DMS 273 (cell line): ENCODE data around the gene MACROH2A1.
A peak's percentile ranks its signal among the peaks of the same experiment; 100 is the strongest.

Experiments used
- DNase-seq: peaks from one replicate; lab custom pipeline; 2025; ENCODE audit not compliant: unreplicated experiment; lab: John Stamatoyannopoulos, UW

MACROH2A1 gene

DNA sequence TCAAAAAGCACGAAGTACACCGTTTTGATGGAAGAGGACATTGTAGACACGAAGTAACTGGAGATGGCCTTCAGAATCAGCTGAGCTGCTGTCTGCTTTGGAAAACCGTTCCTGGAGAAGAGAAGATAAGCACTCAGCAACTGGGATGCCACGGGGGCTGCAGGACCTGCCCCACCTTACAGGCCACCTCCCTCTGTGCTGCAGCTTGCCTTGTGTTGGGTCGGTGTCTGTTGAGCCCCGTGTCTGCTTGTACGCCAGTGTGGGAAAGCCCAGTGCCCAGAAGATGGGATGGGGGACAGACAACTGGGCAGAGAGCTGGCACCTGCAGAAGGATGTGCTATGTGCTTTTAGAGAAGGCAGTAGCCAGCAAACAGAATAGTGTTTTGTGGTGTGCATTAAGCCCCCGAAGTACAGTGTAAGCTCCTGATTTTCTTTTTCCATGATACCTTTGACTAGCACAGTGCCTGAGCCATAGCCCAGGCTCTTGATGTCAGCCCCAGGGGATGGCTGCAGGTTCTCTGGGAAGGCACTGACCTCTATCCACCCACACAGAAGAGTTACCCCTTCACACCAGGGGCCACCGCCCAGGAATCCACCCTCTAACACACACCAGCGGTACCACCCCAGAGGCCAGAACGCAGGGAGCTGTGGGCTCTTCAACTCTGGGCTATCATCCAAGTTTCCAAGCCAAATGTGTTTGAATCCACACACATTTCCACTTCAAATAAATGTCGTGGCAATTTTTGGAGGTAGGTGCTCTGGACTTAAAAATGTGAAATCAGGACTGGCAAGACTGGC is 63.8 kb downstream of the MACROH2A1 start:
- peak; percentile 32 for DNase-seq

DNA sequence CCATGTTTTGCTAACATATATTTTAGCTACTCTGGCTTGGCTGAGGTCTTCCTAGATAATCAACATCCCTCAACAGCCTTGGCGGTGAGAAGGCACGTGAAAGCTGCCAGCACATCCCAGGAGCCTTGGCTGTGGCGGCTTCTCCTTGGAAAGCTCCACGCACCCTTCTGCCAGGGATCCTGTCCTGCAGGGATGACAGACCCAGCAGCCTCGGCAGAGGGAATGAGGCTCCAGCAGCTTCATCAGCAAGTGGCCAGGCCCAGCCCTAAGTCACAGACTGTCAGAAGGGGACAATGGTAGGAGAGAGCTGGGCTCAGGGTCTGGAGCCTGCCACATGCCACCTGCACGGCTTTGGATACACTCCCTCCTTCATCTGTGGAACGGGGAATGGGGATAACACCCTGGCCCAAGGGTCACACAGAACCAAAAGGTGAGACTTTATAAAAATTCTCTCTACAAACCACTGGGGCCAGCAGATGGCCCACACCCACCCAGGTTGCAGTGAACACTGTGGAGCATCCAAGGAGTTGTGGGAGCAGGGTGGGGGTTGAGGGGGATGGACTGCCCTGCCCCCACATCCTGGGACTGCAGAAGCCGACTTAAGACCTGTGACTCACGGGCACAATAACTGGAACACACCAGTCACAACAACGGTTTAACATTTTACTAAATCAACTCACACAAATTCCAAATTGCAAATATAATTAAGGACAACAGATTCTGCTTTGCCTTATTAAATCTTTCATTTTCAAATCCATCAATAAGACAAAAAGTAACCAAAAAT is 65.1 kb downstream of the MACROH2A1 start:
- DNase-seq = no peak

DNA sequence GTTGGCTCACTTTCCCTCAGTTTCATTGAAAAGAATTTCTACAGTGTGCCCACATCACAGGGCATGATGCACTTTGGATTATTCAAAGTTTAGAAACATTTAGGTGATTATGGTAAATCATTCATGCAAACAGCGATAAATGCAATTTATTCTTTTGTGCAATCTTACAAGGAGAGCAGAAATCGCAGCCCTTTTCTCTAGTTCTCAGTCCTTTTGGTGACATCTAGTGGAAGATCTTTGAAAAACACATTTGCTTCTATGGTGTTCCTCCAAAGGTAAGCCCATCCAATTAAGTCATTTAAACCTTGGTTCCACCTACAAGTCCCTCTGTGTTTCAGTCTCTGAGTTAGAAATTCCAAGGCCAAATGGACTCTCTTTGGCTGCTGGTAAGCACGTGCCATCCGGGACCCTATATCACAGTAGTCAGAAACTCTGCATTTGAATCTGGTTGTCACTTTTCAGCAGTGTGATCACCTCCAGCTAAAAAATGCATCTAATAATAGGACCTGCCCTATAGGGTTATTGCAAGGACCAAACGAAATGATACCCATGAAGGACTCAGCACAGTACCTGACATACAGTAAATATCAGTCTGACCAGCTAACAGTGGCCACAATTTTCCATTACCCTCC is 66.4 kb downstream of the MACROH2A1 start:
- peak; percentile 88 for DNase-seq

DNA sequence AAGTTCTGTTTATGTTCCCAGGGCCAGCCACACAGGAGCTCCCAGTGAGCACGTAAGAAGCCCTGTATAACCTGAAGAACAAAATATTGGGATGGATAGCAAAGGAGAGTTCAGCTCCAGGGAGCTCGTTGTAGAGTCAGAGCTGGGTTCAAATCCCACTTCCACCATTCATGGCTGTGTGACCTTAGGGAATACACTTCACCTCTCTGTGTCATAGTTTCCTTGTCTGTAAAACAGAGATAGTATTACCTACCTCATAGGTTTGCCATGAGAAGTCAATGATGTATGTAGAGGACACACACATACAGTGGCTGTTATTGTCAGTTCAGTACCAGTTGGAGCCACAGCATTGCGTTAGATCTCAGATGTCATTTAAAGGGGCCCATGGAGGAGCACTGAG is 67.4 kb downstream of the MACROH2A1 start:
- DNase-seq = no peak

DNA sequence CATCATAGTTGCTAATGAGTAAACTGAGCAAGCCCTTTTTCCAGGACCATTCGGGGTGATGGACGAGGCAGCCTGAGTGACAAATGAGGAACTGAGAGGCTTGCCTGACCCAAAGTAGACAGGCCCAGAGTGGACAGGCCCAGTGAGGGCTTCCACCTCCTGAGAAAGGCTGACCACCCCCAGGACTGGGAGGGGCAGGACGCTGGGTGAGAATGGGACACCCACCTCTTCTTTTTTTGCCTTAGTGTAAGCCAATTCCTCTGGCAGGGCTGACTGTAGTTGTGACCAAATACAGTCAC is 68.3 kb downstream of the MACROH2A1 start:
- no peak for DNase-seq

DNA sequence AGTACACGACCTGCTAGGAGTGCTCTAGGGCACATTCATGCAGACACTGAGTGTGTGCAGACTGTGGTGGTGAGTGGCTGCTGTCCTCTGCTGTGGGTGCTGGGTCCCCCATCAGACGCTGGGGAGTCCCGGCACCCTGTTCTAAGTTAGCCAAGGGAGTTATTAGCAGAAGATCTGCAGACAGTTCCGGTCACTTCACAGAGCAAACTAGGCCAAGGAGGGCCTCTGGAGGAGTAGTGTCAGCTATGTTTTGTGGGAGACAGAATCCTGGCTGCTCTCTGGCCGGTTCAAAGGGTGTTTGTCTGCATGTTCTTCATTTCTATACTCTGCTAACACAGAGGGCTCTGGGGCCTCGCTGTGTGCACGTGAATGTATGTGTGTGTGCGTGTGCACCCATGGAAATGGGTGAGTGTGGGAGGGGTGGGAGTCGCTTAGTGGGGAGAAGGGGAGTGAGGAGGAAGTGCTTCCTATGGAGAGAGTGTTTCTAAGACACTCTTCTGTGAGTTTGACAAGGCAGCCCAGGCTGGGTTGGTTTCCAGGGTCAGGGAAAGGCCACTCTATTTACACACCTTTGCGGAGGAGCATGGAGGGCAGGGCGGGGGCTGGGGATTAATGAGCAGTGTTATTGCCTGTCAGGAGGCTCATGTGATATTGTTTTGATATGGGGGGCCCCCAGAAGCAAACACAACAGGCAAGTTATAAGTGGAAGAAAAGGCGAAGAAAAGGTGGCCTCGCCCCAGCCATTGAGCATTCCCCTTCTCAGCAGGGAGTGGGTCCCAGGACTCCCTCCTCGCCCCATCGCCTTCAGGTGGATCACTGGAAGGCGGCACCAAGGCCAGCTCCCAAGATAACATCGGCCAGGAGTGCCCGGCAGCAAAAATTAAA is 68.9 kb downstream of the MACROH2A1 start:
- DNase-seq = no peak

DNA sequence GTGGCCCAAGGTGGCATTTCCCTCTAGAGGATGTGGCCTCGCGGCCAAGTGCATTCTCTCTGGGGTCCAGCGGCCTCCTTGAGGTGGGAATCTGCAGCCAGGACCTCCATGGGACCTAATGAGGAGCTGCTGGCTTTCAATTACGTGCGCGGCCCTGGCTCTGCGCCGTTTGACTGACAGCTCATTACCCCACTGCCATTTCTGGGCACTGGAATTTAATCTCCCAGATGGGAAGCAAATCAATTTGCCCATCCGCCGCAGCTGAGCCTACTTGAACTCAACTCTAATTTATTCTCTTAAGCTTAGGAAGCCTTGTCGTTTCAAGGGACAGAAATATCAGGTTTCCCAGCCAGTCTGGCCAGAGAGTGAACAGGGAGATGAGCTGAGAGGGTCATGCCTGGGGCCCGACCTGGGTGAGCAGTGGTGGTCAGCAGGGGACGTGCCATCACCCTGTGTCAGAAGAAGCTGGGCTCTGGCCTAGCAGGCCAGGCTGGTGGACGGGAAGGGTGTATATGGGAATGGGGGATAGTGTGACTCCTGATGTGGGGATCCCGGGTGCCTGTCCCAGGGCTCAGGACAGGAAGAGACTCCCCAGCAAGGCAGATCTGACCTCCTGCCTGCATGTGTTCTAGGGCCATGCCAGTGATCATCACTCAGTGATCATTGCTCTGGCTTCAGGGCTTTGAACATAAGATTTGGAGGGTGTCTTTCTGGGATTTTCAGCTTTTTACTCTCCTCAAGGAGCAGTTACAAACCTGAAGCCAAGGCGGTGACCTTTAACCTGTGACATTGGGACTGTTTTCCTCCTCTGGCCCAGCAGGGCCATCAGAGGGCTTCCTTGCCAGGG is 69.7 kb downstream of the MACROH2A1 start:
- peak; percentile 22 for DNase-seq

DNA sequence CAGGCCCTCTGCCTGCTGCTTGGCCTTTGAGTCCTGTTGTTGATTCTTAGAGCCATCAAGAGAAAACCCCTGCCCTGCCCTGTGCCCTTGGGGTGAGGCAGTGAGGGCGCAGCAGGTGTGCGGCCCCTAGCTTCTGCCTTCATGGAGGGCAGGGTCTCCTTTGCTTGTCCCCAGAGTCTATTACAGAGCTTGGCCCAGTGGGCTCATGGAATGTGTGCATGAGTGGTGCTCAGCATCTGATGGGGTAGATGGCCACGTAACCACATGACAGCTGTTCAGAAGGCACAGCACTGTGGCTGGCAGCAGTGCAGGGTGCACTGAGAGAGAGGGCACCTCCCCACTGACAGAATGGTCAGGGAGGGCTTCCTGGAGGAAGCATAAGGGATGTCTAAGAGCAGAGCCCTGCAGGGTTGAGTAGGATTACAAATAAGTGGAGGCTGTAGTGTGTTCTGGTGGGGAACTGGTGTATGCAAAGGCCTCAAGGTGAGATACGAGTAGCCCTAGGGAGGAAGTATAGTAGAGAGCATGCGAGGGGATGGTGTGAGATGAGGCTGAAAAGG is 70.8 kb downstream of the MACROH2A1 start:
- DNase-seq = peak; percentile 22

DNA sequence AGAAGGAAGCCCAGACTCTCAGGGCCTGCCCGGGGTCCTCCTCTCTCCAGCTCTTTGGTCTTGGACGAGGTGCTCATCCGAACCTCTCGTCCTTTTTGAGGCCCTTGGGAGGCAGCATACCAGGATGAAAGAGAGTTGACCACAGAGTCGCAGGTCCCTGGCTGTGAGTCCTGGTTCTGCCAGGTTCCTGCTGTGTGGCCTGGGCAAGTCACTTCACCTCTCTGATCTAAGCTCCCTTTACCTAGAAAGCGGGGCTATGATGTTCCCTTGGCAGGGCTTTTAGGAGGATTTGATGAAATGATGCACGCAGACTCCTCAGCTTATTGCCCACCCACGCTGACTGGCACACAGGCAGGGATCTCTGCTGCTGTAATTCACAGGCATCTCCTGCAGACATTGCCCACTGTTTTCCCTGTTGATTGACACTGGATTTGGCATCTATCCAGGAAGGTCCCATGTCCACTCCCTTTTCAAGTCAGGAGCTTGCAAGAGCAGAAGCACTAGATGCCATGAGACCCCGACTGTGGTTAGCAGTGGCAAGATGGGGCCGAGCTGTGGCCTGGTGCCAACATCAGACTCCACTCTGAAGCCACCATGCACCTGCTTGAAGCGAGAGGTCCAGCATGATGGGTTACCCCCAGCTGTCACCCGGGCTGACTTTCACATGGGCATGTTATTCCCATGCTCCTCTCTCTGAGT is 71.5 kb downstream of the MACROH2A1 start:
- peak; percentile 54 for DNase-seq

DNA sequence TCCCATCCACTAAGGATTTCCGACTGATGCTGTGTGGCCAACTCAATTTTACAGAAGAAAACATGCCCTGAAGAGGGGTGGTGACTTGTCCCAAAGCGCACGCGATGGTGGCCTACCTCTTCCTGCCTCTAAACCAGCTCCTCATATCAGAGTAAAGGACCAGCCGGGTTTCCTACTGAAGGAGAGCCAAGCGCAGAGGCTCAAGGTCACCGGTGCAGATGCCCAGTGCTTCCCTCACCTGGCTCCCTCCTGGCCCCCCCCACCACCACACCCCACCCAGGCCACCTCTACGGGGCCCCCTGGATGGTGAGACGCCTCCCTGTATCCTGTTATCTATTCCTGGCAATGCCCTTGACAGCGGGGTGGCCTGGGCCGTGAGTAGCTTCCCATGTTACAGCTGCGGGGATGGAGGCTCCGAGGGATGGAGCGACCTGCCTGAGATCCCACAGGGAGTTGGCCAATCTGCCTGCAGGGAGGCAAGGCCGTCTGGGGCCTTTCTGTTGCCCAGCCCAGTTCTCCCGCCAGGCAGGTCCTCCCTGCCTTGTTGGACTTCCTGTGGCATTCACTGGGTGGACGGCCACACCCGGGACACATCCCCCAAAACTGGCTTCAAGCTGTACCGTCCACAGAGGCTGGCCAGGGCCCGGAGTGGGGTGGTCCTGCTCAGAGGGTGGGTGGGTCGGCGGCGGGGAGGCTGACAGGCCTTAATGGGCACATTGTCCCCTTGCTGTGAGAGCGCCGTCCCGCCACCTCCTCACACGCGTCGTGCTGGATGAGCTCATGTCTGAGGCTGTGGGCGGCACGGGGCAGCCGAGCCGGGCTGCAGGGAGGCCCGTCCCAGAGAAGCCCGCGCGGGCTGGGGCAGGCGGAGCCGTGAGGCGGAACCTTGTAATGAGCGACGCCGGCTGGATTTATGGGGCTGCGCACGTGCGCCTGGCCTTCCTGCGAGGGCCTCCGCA is 72.5 kb downstream of the MACROH2A1 start:
- no peak for DNase-seq

DNA sequence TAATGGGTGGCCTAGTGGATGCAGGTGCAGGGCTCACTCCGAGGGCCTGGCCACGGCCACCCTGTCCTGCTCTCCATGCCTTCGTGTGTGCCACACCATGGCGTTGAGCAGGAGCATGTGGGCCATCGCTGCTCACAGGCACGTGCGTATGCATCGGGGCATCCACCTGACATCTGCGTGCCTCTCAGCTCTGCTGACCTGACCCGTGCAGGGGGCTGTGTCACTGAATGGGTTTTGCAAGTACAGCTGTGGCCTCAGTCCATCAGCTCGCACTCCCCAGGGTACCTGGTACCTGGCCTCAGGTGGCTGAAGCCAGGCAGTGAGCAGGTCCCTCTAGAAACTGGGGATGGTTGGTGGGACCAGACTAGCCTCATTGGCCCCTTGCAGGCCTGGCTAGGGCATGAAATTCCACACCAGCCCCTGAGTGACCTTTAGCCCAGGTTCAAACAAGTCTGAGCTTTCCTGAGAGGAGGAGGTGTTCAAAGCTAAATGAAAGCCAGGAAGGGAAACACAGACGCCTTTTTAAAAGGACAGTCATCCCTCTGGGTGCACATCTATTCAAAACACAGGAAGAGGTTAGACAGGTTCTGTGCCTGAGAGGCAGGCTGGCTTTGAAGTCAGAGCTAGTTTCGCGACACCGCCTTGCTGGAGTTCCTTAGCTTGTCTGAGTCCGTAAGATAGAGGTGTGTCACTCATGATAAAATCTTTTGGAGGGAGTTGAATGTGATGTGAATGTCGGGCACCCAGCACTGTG is 74.0 kb downstream of the MACROH2A1 start:
- no peak for DNase-seq

DNA sequence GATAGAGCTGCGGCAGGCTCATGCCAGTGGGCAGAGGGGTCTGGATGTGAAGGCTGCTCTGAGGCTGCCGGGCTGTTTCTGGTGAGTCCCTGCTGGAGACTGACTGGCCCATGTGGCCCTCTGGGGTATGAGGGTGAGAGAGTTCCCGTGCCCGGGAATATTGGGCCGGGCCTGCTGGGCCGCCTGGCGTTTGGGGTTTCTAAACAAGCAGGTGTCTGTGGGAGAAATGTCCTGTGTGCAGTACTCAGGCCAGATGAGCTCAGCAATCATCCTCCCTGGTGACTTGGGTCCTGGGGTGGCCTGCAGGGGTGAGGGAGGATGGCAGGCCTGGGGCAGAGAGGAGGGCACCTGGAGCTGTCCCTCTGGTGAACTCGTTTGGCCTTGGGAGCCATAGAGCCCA is 74.9 kb downstream of the MACROH2A1 start:
- DNase-seq = no peak

DNA sequence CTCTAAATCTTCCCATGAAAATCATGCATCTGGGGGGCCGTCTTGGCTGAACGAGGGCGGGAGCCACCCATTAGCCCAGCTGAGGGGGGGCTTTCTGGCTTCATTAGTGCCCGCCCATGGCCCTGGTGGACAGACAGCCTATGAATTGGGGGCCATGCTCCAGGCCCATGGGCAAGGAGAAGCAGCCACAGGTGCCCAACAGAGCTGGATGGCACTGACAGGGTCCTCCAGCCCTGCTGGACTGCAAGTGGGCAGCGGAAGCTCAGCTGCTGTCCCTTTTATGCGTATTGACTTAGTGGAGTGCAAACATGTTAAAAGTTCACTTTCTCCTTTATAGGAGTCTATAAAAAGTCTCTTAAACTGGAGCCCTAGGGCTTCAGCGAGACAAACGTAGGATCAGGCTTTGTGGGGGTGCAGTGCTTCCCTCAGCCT is 75.3 kb downstream of the MACROH2A1 start:
- no peak for DNase-seq

DNA sequence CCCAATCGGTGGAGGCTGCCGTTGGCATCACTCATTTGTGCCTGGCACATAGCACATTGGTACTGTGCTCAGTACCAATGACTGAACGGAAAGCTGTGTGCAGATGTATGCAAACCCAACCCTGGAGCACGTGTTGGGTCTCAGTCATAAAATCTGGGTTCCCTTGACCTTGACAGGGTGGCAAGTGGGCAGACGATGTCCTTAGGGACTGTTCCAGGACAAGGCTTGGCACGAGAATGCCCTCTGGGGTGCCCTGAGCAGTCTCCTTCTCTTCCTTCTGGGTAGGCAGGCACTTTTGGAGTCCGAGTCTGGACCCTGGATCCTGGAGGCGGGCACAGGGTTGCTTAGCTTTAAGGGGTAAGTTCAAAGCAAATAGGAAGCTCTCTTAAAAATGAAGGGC is 75.8 kb downstream of the MACROH2A1 start:
- DNase-seq = no peak

DNA sequence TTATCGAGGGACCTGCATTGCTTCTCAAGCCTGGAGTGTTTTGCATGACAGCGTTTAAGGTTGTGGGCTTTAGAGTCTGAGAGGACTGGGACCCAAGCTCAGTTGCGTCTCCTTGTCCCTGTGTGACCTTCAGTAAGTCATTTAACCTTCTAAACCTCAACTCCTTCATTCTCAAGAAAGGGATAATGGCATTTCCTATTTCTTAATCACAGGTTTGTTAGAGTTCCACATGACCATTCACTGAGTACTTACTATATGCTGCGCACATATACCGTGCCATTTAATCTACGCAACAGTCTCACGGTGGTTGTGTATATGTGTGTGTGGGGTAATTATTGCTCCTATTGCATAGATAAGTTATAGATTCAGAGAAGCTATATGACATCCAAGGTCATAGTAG is 76.3 kb downstream of the MACROH2A1 start:
- DNase-seq = no peak

DNA sequence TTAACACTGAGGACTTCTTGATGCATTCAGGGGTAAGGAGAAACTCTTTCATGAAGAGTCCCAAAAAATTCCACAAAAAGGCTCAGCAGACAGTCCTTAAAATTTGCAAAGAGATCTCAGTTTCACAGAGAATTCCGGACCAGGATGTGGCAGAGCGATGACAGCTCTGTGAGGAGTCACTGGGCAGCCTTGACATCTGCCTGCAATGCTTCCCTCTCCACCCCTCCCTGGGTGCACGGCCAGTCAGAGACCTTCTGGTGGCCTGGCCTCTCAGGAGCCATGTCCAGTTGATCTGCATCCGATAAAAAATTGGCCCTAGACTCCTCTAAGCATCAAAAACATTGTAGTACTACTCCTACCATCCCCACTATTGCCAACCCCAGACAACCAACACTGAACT is 76.8 kb downstream of the MACROH2A1 start:
- no peak for DNase-seq

DNA sequence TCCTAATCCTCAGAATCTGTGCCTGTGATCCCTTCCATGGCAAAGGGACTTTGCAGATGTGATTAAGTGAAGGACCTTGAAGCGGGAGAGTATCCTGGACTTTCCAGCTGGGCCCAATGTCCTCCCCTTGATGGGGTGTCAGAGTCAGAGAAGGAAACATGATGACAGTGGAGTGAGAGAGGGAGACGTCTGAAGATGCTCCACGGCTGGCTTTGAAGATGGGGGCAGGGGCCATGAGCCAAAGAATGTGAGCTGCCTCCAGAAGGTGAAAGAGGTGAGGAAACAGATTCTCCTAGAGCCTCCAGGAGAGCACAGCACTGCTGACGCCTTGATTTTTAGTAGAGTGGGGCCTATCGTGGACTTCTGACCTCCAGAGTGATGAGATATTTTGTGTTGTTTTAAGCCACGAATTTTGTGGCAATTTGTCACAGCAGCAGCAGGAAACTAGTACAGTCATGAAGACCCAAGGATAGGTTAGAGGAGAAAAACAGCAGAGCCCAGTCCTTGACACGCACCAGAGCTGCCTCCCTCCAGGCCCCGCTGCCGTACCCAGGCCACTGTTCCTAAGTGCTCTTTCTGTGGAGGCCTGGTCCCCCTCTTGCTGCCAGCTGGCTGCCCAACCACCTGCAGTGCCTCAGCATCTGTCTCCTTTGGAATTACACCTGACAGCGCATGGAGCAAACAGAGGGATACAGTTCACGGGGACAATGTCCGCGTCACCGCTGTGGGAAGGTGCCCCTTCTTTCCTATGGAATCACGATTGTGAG is 78.1 kb downstream of the MACROH2A1 start:
- DNase-seq = peak; percentile 28
